ENCODE measurements around the gene TANGO6.
A peak's percentile ranks its signal among the peaks of the same experiment; 100 is the strongest.

Gene TANGO6

GRCh38 chr16:69037373-69038160 is 194.2 kb downstream of the TANGO6 start:
- no peak for TF ChIP-seq CTCF (IDR thresholded peaks at IDR 0.05; ENCODE audit: low read depth, low read length, missing control alignments)
- no peak for DNase-seq (ENCODE audit: low read depth)
- no peak overlapping the region for H3K4me3 ChIP-seq (ENCODE audit: low read depth, low read length)
- in situ Hi-C loops (cut with HindIII; ENCODE audit: low sequenced_read_pairs), result loop anchor here (10.0 kb wide), 1 partner anchor 113 kb away; no protein-coding TSS in a partner anchor

- no peak overlapping the region for H3K4me3 ChIP-seq (ENCODE audit: low read depth, low read length)
- no peak for DNase-seq (ENCODE audit: low read depth)
- TF ChIP-seq CTCF (IDR thresholded peaks at IDR 0.05; ENCODE audit: low read depth, low read length, missing control alignments), result no peak
- in situ Hi-C loops (cut with HindIII; ENCODE audit: low sequenced_read_pairs), result loop anchor here (10.0 kb wide), 1 partner anchor 115 kb away; no protein-coding TSS in a partner anchor
Measured at GRCh38 chr16:69039333-69039941, 196.1 kb downstream of the TANGO6 start.

GRCh38 chr16:69040144-69040909 is 197.0 kb downstream of the TANGO6 start:
- no peak overlapping the region for H3K4me3 ChIP-seq (ENCODE audit: low read depth, low read length)
- in situ Hi-C loops (cut with HindIII; ENCODE audit: low sequenced_read_pairs), result no loop called here
- TF ChIP-seq CTCF (IDR thresholded peaks at IDR 0.05; ENCODE audit: low read depth, low read length, missing control alignments), result no peak
- DNase-seq (ENCODE audit: low read depth), result no peak

GRCh38 chr16:69048328-69049120 is 205.2 kb downstream of the TANGO6 start:
- no peak overlapping the region for H3K4me3 ChIP-seq (ENCODE audit: low read depth, low read length)
- in situ Hi-C loops (cut with HindIII; ENCODE audit: low sequenced_read_pairs), result no loop called here
- no peak for TF ChIP-seq CTCF (IDR thresholded peaks at IDR 0.05; ENCODE audit: low read depth, low read length, missing control alignments)
- no peak for DNase-seq (ENCODE audit: low read depth)

GRCh38 chr16:69049146-69049545 is 205.8 kb downstream of the TANGO6 start:
- H3K4me3 ChIP-seq (ENCODE audit: low read depth, low read length), result no peak overlapping the region
- in situ Hi-C loops (cut with HindIII; ENCODE audit: low sequenced_read_pairs), result no loop called here
- TF ChIP-seq CTCF (IDR thresholded peaks at IDR 0.05; ENCODE audit: low read depth, low read length, missing control alignments), result no peak
- peak; percentile 53 for DNase-seq (ENCODE audit: low read depth)
